HEK293T (cell line): ENCODE measurements around the gene OR5D18.

Experiments used
- CTCF ChIA-PET: fragments of 350-600 bp; formaldehyde crosslinking; extraction: SDS; loops from one replicate; lab custom pipeline; 2021; ENCODE audit warnings: antibody characterized with exemption, inconsistent platforms; lab: Yijun Ruan, JAX
- POLR2A ChIA-PET: fragments of 350-600 bp; formaldehyde crosslinking; extraction: SDS; loops from one replicate; lab custom pipeline; 2020; ENCODE audit warnings: antibody characterized with exemption, inconsistent platforms; lab: Yijun Ruan, JAX
- DNase-seq: peaks from one replicate; pipeline ENCODE4 v3.0.0; 2012; ENCODE audit warnings: mixed read lengths; ENCODE audit errors: extremely low spot score
- ARNT ChIP-seq: fragments of 450-650 bp; IDR thresholded peaks from 2 replicates; pipeline ENCODE4 v1.6.1; 2017; ENCODE audit warnings: mild to moderate bottlenecking
- BHLHE40 ChIP-seq: fragments of 450-650 bp; IDR thresholded peaks from 2 replicates; pipeline ENCODE4 v1.6.1; 2016; ENCODE audit warnings: mild to moderate bottlenecking, moderate library complexity, borderline replicate concordance
- CTBP1 ChIP-seq: fragments of 450-650 bp; IDR thresholded peaks from 2 replicates; pipeline ENCODE4 v1.6.1; 2016; ENCODE audit warnings: borderline replicate concordance
- ELF4 ChIP-seq: fragments of 450-650 bp; IDR thresholded peaks from 2 replicates; pipeline ENCODE4 v1.6.1; 2017; ENCODE audit warnings: antibody characterized with exemption
- FOXA1 ChIP-seq: fragments of 450-650 bp; IDR thresholded peaks from 2 replicates; pipeline ENCODE4 v1.6.1; 2016; ENCODE audit warnings: mild to moderate bottlenecking
- FOXK2 ChIP-seq: fragments of 450-650 bp; IDR thresholded peaks from 2 replicates; pipeline ENCODE4 v1.6.1; 2016; ENCODE audit warnings: mild to moderate bottlenecking
- FOXM1 ChIP-seq: fragments of 450-650 bp; IDR thresholded peaks from 2 replicates; pipeline ENCODE4 v1.6.1; 2017; ENCODE audit warnings: mild to moderate bottlenecking, borderline replicate concordance
- HDGF ChIP-seq: fragments of 450-650 bp; IDR thresholded peaks from 2 replicates; pipeline ENCODE4 v1.6.1; 2017; ENCODE audit warnings: antibody characterized with exemption, borderline replicate concordance
- L3MBTL2 ChIP-seq: fragments of 450-650 bp; conservative IDR thresholded peaks from 2 replicates; pipeline ENCODE4 v1.6.1; 2016; ENCODE audit warnings: mild to moderate bottlenecking
- LEF1 ChIP-seq: fragments of 450-650 bp; IDR thresholded peaks from 2 replicates; pipeline ENCODE4 v1.6.1; 2017; ENCODE audit warnings: mild to moderate bottlenecking, borderline replicate concordance
- NFRKB ChIP-seq: fragments of 450-650 bp; IDR thresholded peaks from 2 replicates; pipeline ENCODE4 v1.6.1; 2016; ENCODE audit warnings: mild to moderate bottlenecking, moderate library complexity
- PKNOX1 ChIP-seq: fragments of 450-650 bp; IDR thresholded peaks from 2 replicates; pipeline ENCODE4 v1.6.1; 2016
- SP1 ChIP-seq: fragments of 450-650 bp; IDR thresholded peaks from 2 replicates; pipeline ENCODE4 v1.6.1; 2017
- SUZ12 ChIP-seq: fragments of 450-650 bp; IDR thresholded peaks from 2 replicates; pipeline ENCODE4 v1.6.1; 2016; ENCODE audit warnings: mild to moderate bottlenecking
- TARDBP ChIP-seq: fragments of 450-650 bp; IDR thresholded peaks from 2 replicates; pipeline ENCODE4 v1.6.1; 2016
- ZNF384 ChIP-seq: fragments of 450-650 bp; IDR thresholded peaks from 2 replicates; pipeline ENCODE4 v1.6.1; 2016

Gene OR5D18

GRCh38 chr11:55811067-55811466, 8.4 kb upstream of the OR5D18 start, which contains the start of gene OR5L1:
Gene OR5L1 (plus strand): TSS chr11:55811367. CDS start chr11:55811467, 100 bp downstream.
- CTCF ChIA-PET, result no interaction called here
- DNase-seq, result no peak
- TF ChIP-seq ARNT, result no peak
- POLR2A ChIA-PET, result no interaction called here

DNA sequence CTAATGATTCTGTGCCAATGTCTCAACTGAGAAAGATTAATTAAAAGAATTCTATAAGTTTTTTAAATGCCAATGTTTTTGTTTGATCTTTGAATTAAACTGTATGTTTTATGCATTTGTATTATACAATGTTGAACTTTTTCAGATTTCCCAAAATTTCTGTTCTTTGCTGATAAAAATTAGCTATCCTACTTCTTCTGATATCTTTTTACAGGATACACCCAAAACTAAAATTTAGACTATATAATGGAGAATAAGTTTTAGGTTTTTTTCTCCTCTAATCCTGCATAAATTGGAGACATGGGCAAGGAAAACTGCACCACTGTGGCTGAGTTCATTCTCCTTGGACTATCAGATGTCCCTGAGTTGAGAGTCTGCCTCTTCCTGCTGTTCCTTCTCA, 7.5 kb downstream of the OR5D18 start, which contains the start of gene OR5L2:
Gene OR5L2 (plus strand): TSS at position 301 of the 400 bp plus-strand sequence. CDS start 0 bp downstream, at position 301.
- ChIA-PET POLR2A (no interaction called here), CTCF (no interaction called here)
- DNase-seq, result no peak
- TF ChIP-seq HDGF, result no peak
- TF ChIP-seq PKNOX1, result no peak
- no peak for TF ChIP-seq FOXM1
- TF ChIP-seq ZNF384, result no peak
- TF ChIP-seq FOXK2, result no peak
- no peak for TF ChIP-seq CTBP1

GRCh38 chr11:55838452-55838851, 19.0 kb downstream of the OR5D18 start, which contains the start of gene OR5D16:
Gene OR5D16 (plus strand): TSS chr11:55838752. CDS start chr11:55838752, 0 bp downstream.
- no peak for DNase-seq
- no peak for TF ChIP-seq SP1
- no peak for TF ChIP-seq TARDBP
- no peak for TF ChIP-seq CTBP1
- no peak for TF ChIP-seq FOXA1
- no peak for TF ChIP-seq L3MBTL2
- TF ChIP-seq FOXM1, result no peak
- TF ChIP-seq BHLHE40, result no peak
- TF ChIP-seq ZNF384, result no peak
- TF ChIP-seq ELF4, result no peak
- TF ChIP-seq ARNT, result no peak
- TF ChIP-seq PKNOX1, result no peak
- TF ChIP-seq FOXK2, result no peak
- no peak for TF ChIP-seq SUZ12
- ChIA-PET CTCF (no interaction called here), POLR2A (no interaction called here)

DNA sequence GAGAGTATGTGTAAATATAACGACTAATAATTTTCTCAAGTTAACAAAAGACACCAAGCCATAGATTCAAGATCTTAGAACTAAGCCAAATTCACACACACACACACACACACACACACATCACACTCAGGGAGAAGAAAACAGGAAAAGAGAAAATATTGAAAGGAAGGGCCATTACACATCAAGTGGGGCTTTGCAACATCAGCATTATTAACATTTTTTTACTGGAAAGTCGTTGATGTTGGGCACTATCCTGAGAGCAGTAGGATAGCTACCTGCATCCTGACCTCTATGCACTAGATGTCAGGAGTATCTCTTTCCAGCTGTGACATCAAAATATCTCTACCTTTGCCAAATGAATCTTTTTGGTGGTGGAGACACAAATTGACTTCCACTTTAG, 28.0 kb downstream of the OR5D18 start:
- no peak for DNase-seq
- CTCF ChIA-PET, result no interaction called here
- TF ChIP-seq FOXK2 (no peak), CTBP1 (no peak), SP1 (no peak), PKNOX1 (no peak), FOXM1 (no peak), LEF1 (no peak), ARNT (no peak), L3MBTL2 (no peak), NFRKB (no peak), ELF4 (no peak), ZNF384 (no peak), FOXA1 (no peak), HDGF (no peak), SUZ12 (no peak), TARDBP (no peak), BHLHE40 (no peak)
- POLR2A ChIA-PET, result no interaction called here

DNA sequence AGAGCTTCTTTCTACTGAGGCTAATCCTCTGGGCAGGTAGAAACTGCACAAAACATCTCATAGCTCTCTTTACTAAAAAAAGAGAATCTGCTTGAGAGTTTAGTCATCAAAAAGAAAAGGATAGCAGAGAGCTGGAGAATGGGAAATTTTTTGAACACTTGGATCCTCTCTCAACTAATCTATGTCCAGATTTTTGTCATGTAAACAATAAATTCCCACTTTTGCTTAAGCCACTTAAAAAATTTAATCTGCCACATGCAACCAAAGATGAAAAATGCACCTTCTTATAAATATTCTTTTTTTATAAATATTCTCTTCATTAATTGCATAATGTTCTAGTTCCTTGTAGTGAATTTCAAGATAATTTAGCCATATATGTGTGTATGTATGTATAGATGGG, 29.6 kb downstream of the OR5D18 start:
- POLR2A ChIA-PET, result no interaction called here
- no peak for DNase-seq
- TF ChIP-seq SP1 (no peak), LEF1 (no peak)
- CTCF ChIA-PET, result no interaction called here

- DNase-seq, result no peak
- ChIA-PET CTCF (no interaction called here), POLR2A (no interaction called here)
- no peak for TF ChIP-seq ELF4
- no peak for TF ChIP-seq L3MBTL2
- TF ChIP-seq LEF1, result no peak
- no peak for TF ChIP-seq FOXK2
- no peak for TF ChIP-seq PKNOX1
- TF ChIP-seq SUZ12, result no peak
- no peak for TF ChIP-seq SP1
- no peak for TF ChIP-seq TARDBP
- no peak for TF ChIP-seq HDGF
- TF ChIP-seq FOXA1, result no peak
- no peak for TF ChIP-seq BHLHE40
- TF ChIP-seq ZNF384, result no peak
- no peak for TF ChIP-seq NFRKB
- TF ChIP-seq ARNT, result no peak
- no peak for TF ChIP-seq FOXM1
- no peak for TF ChIP-seq CTBP1
These were observed 32.7 kb downstream of the OR5D18 start for GRCh38 chr11:55852141-55852540.
